NCI-H345 treated with DMSO at 0.1 percent for 48 hours (cell line): ENCODE results near the gene LY6G5B.
A peak's percentile ranks its signal among the peaks of the same experiment; 100 is the strongest.

Source experiments
- DNase-seq: peaks from one replicate; lab custom pipeline; 2025; ENCODE audit not compliant: unreplicated experiment; lab: John Stamatoyannopoulos, UW

The LY6G5B gene, protein sequence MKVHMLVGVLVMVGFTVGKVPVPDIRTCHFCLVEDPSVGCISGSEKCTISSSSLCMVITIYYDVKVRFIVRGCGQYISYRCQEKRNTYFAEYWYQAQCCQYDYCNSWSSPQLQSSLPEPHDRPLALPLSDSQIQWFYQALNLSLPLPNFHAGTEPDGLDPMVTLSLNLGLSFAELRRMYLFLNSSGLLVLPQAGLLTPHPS

DNA sequence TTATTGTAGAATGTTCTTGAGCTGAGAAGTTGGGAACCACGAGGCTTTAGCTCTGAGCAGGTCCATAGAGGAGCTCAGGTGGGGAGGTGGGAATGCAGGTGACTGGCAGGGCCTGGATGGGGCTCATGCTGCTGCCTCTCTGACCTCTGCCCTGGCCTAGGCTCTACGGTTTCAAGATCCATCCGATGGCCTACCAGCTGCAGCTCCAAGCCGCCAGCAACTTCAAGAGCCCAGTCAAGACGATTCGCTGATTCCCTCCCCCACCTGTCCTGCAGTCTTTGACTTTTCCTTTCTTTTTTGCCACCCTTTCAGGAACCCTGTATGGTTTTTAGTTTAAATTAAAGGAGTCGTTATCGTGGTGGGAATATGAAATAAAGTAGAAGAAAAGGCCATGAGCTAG lies at the start of gene LY6G5B:
TSS of gene LY6G5B (plus strand) at position 301 of the 400 bp plus-strand sequence. CDS start 975 bp downstream, outside the sequence.
- no peak for DNase-seq

DNA sequence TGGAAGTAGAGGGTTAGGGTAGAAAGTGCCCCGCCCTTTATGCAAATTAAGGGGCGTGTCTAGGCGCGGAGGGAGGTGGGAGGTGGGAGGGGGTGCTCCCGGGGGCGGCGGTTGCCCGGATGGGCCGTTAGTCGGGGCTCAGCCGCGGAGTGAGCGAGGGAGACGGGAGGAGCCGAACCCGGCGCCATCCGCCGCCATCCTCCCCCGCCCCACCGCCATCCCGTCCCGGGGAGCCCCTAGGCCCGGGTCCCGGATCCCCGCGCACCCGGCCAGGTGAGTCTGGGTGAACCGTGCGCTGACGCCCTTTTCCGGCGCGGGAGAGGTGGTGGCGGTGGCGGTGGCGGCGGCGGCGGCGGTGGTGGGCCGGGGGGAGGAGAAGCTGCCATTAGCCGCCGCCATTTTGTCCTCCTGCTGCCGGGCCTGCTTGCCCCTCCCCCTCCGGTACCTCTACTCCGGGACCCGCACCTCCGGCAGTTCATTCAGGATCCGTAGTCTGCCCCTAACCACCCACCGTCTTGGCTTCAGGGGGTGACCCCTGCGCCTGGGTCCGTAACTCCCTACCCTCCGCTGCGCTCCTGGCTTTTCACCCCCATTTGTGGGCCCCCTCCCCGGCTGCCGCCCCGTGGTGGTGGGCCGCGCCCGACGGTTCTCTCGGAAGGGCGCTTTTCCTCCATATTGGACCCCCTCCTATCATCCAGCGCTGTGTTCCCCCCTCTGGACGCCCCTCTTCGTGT lies 49.0 kb upstream of the LY6G5B start, which contains the start of gene PRRC2A:
TSS of gene PRRC2A (plus strand) at position 130 of the 734 bp plus-strand sequence. CDS start 2,075 bp downstream, outside the sequence.
- peak; percentile 76 for DNase-seq

DNA sequence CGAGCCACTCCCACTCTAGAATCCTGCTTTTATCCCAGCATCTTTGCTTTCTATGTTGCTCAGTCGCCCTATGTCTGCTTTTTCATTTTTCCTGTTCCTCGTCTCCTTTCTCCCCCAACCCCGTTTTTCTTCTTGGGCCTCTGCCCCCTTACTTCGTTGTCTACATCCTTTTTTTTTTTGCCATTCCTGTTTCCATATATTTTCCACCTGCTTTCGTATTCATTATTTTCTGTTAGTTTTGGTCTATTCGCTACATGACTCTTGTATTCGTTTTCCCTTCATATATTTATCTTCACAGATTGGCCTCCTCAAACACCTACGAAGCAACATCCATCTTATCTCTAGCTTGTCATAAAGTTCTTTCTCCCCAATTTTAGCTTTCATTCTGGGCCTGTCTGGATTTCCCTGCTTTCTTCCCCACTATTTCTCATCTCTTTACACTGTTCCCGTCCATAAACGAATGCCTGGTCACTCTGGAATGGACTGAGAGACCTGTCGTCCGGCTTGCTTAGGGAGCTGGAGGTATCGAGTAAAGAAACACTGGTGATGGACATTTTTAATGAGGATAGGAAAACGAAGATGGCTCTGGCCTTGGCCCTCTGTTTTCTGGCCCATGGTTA lies 48.3 kb upstream of the LY6G5B start:
- no peak for DNase-seq

DNA sequence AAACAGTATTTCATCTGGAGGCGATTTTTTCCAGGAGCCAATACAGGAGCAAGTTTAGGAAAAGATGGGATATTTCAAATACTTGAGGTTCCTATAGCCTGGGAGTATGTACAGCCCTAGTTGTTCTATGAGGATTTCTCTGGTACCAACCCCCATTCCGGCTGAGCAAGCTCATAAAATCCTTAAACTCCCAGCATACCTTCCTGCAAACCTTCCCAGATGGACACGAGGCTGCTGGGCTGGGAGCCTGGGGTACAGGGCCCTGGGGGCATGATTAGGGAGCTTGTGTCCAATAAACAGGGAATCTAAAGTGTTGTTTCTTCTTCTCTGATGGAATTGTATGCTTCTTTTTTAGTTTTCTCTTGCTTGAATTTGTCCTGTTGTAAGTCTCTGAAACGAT lies 47.8 kb upstream of the LY6G5B start:
- no peak for DNase-seq

DNA sequence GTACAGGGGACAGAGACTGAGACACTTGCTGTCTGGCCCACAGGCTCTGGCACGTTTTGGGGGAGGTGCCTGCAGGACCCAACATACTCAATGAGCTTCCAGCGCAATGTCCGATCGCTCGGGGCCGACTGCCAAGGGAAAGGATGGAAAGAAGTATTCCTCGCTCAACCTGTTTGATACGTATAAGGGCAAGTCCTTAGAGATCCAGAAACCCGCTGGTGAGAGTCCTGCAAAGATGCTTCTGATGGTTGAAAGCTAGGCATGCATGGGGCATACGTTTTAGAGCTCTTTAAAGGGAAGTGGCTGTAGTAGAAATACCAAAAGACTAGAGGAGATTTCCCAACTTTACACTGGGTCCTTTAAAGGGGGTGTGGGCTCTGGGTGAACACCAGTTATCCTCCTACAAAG lies 47.1 kb upstream of the LY6G5B start:
- no peak for DNase-seq

DNA sequence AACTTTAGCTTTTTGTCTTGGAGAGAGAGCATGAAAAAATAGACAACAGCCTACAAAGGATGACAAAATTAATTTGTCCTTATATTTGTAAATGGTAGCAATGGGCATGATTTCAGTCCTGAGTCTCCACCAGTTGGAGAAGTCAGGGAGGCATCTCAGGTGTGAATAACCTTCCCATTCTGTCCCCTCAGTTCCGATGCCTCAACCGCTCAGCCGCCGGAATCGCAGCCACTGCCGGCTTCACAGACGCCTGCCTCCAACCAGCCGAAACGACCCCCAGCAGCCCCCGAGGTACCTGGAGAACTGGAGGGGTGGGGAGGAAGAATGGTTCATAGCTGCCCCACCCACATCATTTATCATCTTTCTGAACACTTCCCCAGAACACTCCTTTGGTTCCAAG lies 45.7 kb upstream of the LY6G5B start:
- no peak for DNase-seq

DNA sequence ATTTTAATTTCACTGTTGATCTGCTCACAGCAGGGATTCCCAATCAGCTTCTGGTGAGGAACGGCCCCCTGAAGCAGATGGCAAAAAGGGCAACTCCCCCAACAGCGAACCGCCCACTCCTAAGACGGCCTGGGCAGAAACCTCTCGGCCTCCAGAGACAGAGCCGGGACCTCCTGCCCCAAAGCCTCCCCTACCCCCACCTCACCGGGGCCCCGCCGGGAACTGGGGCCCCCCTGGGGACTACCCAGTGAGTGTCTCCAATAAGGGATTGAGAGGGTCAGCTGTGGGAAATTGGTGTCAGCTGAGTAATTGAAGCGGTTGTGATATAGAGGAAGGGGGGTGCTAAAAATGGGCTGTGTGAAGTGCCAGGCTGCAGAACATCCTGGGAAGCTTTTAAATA lies 42.8 kb upstream of the LY6G5B start:
- DNase-seq: no peak

DNA sequence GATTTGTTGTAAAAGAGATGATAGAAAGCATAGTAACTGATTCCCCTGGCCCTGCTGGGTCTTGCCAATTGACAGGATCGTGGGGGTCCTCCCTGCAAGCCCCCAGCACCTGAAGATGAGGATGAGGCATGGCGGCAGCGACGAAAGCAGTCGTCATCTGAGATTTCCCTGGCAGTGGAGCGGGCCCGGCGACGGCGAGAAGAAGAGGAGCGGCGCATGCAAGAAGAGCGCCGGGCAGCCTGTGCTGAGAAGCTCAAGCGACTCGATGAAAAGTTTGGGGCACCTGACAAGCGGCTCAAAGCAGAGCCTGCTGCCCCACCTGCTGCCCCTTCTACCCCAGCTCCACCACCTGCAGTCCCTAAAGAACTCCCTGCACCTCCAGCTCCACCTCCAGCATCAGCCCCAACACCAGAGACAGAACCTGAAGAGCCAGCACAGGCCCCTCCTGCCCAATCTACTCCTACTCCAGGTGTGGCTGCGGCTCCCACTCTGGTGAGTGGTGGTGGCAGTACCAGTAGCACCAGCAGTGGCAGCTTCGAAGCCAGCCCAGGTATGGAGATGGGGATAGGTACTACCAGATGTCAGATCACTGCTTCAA lies 42.0 kb upstream of the LY6G5B start:
- DNase-seq: no peak

DNA sequence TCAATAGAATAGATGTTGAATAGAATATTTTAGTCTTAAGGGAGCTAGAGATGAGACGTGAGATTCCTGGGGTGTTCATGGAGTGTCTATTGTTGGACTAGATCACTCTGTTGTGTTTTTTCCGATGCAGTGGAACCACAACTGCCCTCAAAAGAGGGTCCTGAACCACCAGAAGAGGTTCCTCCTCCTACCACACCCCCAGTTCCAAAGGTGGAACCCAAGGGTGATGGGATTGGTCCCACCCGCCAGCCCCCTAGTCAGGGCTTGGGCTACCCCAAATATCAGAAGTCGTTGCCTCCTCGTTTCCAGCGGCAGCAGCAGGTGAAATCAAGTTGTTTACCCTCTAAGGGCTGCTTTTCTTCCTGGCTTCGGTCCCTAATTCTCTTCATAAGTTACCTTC lies 40.8 kb upstream of the LY6G5B start:
- DNase-seq: no peak

DNA sequence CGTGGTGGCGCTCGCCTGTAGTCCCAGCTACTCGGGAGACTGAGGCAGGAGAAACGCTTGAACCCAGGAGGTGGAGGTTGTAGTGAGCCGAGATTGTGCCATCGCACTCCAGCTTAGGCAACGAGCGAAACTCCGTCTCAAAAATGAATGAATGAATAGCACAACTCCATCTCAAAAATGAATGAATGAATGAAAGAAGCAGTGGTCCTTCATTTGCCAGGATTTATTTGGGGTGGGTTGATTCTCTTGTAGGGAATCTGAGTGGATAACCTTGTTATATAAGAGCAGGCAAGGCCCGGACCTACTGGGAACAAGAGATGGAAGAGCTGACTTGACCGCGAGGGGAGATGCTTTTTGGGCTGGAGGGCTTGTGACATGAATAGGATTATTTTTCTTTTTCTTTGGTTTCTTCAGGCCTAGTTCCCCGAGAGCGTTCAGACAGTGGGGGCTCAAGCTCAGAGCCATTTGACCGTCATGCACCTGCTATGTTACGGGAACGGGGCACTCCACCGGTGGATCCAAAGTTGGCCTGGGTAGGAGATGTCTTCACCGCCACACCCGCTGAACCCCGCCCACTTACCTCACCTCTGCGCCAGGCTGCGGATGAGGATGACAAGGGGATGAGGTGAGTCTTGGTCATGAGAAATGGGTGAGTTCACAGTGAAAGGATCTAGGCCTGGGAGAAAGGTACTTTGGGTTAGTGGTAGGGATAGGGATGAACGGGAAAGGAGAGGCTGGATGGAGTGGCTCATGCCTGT lies 39.4 kb upstream of the LY6G5B start:
- DNase-seq: no peak

DNA sequence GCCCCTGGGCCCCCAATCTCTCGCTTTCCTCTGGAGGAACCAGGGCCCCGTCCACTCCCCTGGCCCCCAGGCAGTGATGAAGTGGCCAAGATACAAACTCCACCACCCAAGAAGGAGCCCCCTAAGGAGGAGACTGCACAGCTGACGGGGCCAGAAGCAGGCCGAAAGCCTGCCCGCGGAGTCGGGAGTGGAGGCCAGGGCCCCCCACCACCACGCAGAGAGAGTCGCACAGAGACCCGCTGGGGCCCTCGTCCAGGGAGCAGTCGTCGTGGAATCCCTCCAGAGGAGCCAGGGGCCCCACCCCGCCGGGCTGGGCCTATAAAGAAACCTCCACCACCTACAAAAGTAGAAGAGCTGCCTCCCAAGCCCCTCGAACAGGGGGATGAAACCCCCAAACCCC lies 38.6 kb upstream of the LY6G5B start:
- no peak for DNase-seq

DNA sequence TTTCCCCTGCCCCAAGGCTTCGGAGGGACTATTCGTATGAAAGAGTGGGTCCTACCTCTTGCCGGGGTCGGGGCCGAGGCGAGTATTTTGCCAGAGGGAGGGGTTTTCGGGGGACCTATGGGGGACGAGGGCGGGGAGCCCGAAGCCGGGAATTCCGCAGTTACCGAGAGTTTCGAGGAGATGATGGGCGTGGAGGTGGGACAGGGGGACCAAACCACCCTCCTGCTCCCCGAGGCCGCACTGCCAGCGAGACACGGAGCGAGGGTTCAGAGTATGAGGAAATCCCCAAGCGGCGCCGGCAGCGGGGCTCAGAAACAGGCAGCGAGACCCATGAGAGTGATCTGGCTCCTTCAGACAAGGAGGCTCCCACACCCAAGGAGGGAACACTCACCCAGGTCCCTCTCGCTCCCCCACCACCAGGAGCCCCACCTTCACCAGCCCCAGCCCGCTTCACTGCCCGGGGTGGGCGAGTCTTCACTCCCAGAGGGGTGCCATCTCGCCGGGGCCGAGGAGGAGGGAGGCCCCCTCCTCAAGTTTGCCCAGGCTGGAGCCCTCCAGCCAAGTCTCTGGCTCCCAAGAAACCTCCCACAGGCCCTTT lies 38.0 kb upstream of the LY6G5B start:
- DNase-seq: no peak

DNA sequence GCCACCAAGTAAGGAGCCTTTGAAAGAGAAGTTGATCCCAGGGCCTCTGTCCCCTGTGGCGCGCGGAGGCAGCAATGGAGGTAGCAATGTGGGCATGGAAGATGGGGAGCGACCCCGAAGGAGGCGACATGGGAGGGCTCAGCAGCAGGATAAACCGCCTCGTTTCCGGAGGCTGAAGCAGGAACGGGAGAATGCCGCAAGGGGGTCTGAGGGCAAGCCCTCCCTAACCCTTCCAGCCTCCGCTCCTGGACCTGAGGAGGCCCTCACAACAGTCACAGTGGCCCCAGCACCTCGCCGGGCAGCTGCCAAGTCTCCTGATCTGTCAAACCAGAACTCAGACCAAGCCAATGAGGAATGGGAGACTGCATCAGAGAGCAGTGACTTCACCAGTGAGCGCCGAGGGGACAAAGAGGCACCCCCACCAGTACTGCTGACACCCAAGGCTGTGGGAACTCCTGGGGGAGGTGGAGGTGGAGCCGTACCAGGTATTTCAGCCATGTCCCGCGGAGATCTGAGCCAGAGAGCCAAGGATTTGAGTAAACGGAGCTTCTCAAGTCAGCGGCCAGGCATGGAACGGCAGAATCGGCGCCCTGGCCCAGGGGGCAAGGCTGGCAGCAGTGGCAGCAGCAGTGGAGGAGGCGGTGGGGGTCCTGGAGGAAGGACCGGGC lies 37.4 kb upstream of the LY6G5B start:
- DNase-seq: no peak

DNA sequence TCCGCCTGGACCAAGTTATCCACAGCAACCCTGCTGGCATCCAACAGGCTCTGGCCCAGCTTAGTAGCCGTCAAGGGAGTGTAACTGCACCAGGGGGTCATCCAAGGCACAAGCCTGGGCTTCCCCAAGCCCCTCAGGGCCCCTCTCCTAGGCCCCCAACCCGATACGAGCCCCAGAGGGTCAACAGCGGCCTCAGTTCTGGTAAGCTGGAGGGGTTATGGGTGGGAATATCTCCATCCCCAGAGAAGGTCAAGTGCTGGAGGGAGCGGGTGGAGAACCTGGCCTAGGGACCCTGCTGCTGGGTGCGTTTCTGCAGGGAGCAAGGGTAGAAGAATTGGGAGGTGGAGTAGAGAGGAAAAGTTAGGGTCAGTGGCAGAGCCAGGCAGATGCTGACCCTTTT lies 36.3 kb upstream of the LY6G5B start:
- no peak for DNase-seq

DNA sequence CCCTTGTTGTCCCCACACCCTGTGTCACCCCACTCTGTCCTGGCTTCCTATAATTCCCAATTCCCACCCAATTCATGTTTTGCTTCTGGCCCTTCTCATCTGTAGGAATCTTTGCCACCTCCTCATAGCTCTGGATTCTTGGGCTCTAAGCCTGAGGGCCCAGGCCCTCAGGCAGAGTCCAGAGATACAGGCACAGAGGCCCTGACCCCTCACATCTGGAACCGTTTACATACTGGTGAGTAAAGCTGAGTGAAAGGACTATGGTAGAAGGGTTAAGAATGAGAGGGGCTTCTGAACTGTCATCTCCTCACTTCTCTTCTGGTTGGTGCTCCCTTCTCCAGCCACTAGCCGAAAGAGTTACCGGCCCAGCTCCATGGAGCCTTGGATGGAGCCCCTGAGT lies 35.6 kb upstream of the LY6G5B start:
- DNase-seq: no peak

DNA sequence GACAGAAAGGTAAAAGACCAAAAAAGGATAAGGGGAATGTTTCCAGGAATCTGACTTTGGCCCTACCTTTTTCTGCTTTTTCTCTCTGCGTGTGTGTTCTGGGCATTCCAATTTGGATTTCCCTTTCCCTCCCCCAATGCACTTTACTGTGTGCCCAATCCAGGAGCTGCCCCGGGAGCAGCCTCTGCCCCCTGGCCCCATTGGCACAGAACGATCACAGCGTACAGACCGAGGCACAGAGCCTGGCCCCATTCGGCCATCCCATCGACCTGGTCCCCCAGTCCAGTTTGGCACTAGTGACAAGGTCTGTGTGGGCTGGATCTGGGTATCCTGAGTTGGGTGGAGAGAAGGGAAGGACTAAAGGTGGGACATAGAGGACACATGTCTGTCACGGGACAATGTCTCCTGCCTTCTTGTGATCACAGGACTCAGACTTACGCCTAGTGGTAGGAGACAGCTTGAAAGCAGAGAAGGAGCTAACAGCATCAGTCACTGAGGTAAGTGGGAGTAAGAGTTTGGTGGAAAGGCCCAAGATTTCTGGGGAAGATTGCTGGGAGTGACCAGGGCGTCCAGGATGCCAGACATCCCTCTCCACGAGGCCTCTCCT lies 34.7 kb upstream of the LY6G5B start:
- no peak for DNase-seq

DNA sequence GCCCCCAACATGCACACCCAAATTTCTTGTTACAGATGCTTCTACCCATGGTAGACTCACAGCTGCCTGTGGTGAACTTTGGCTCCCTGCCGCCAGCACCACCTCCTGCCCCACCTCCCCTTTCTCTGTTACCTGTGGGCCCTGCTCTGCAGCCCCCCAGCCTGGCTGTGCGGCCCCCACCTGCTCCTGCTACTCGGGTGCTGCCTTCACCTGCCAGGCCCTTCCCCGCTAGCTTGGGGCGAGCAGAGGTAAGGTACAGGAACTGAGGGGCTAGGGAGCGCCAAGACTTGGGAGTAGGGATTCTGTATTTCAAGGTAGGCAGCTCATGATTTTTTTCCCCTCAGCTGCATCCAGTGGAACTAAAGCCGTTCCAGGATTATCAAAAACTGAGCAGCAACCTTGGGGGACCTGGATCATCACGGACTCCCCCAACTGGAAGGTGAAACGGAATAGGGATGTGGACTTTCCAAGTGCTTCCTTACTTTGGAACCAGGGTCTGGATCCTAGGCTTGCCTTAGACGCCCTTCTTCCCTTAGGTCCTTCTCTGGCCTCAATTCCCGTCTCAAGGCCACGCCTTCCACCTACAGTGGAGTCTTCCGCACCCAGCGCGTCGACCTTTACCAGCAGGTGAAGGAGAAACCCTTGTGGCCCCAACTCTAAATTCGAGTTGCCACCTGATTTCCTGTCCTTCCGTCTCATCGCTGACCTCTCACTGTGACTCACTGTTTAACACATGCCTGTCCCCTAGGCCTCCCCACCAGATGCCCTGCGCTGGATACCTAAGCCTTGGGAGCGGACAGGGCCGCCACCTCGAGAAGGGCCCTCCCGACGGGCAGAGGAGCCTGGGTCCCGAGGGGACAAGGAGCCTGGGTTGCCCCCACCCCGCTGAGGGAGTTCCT lies 32.8 kb upstream of the LY6G5B start:
- DNase-seq: no peak

DNA sequence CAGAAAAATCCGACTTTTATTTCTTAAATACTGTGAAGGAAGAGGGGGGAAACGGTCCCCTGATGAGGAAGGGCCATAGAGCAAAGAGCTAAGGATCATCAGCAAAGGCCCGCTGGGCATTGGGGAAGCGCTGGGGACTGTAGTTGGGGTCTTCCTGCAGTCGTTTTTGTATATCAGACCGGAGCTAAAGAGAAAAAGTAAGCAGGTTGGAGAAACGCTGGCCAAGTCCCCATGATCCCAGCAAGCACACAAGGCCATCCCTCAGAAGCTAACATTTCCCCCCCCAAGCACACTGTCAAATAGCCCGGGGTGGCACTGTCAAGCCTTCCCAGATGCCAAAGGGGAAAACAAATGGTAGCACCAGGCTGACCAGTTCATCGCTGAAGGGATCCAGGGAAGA lies 30.7 kb upstream of the LY6G5B start:
- DNase-seq: no peak

DNA sequence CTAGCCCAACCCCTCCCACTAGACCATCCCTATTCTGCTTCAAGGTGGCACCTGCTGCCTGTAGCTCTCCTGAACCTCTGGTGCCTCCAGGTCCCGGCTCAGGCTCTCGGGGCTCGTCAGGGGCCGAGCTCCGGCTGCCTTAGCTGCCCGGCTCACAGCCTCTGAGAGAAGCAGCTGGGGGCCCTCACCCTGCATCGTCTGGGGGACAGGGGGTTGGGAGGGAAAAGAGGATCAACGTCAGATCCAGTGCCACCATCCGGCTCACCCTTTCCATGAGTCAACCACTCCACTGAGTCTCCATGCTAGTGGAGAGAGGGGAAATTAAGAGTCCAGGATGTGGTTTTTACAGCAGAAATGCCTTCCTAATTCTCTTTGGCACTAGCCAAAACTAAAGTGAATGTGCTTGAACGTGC lies 30.3 kb upstream of the LY6G5B start:
- no peak for DNase-seq
